H9 (cell line): ENCODE data around the gene CHST13. TPM values are rescaled to one million over a fixed set of nuclear protein-coding genes. Genes with fewer than 3 reads are reported as not detected.

Experiments
- DNase-seq: peaks from one replicate; pipeline ENCODE4 v3.0.0-alpha.2; 2017
- H2AFZ ChIP-seq: one replicate; pipeline ENCODE4 v1.6.1; 2013; ENCODE audit warnings: mild to moderate bottlenecking, low read length, control low read depth, moderate library complexity
- H2AK5ac ChIP-seq: 2 replicates; pipeline ENCODE4 v1.6.1; 2013; ENCODE audit warnings: low read length, control low read depth, mixed read lengths; ENCODE audit not compliant: insufficient read length
- H2BK120ac ChIP-seq: one replicate; pipeline ENCODE4 v1.6.1; 2013; ENCODE audit warnings: low read depth, mild to moderate bottlenecking, low read length, control low read depth, inconsistent platforms; ENCODE audit not compliant: poor library complexity, severe bottlenecking
- H2BK12ac ChIP-seq: 2 replicates; pipeline ENCODE4 v1.6.1; 2013; ENCODE audit warnings: low read length, control low read depth, mixed read lengths, low read depth; ENCODE audit not compliant: insufficient read length
- H2BK15ac ChIP-seq: 2 replicates; pipeline ENCODE4 v1.6.1; 2013; ENCODE audit warnings: low read depth, low read length, control low read depth
- H2BK20ac ChIP-seq: one replicate; pipeline ENCODE4 v1.6.1; 2013; ENCODE audit warnings: low read depth, mild to moderate bottlenecking, low read length, control low read depth, inconsistent platforms; ENCODE audit not compliant: poor library complexity, severe bottlenecking
- H2BK5ac ChIP-seq: 2 replicates; pipeline ENCODE4 v1.6.1; 2013; ENCODE audit warnings: low read length, control low read depth, mixed read lengths; ENCODE audit not compliant: insufficient read length
- H3K14ac ChIP-seq: 2 replicates; pipeline ENCODE4 v1.6.1; 2013; ENCODE audit warnings: low read length, control low read depth; ENCODE audit not compliant: insufficient read depth
- H3K18ac ChIP-seq: 2 replicates; pipeline ENCODE4 v1.6.1; 2013; ENCODE audit warnings: low read depth, mild to moderate bottlenecking, mixed read lengths, low read length, control low read depth; ENCODE audit not compliant: insufficient read length
- H3K23ac ChIP-seq: 2 replicates; pipeline ENCODE4 v1.6.1; 2013; ENCODE audit warnings: low read length, control low read depth, mixed read lengths, low read depth; ENCODE audit not compliant: insufficient read length
- H3K23me2 ChIP-seq: 2 replicates; pipeline ENCODE4 v1.6.1; 2013; ENCODE audit warnings: low read depth, mild to moderate bottlenecking, mixed read lengths, low read length, control low read depth; ENCODE audit not compliant: insufficient read length, poor library complexity, severe bottlenecking
- H3K27ac ChIP-seq: 2 replicates; pipeline ENCODE4 v1.5.1; 2013; ENCODE audit warnings: low read length, control low read depth, mixed read lengths, low read depth; ENCODE audit not compliant: insufficient read length
- H3K27me3 ChIP-seq: 2 replicates; pipeline ENCODE4 v1.6.1; 2013; ENCODE audit warnings: low read length, control low read depth, inconsistent platforms; ENCODE audit not compliant: insufficient read depth
- H3K4ac ChIP-seq: 2 replicates; pipeline ENCODE4 v1.6.1; 2013; ENCODE audit warnings: low read depth, mild to moderate bottlenecking, control low read depth, inconsistent platforms, low read length, moderate library complexity
- H3K4me1 ChIP-seq: 2 replicates; pipeline ENCODE4 v1.6.1; 2013; ENCODE audit warnings: low read length, control low read depth, inconsistent platforms; ENCODE audit not compliant: insufficient read depth
- H3K4me2 ChIP-seq: 2 replicates; pipeline ENCODE4 v1.6.1; 2013; ENCODE audit warnings: low read length, control low read depth, mixed read lengths; ENCODE audit not compliant: insufficient read length, insufficient read depth
- H3K56ac ChIP-seq: 2 replicates; pipeline ENCODE4 v1.6.1; 2013; ENCODE audit warnings: low read depth, mild to moderate bottlenecking, mixed read lengths, low read length, control low read depth; ENCODE audit not compliant: insufficient read length
- H3K79me1 ChIP-seq: 2 replicates; pipeline ENCODE4 v1.6.1; 2013; ENCODE audit warnings: low read depth, mild to moderate bottlenecking, moderate library complexity, low read length, control low read depth, inconsistent platforms; ENCODE audit not compliant: insufficient read depth, poor library complexity, severe bottlenecking
- H3K79me2 ChIP-seq: 2 replicates; pipeline ENCODE4 v1.6.1; 2013; ENCODE audit warnings: low read length, control low read depth, inconsistent platforms; ENCODE audit not compliant: insufficient read depth
- H3K9ac ChIP-seq: 2 replicates; pipeline ENCODE4 v1.6.1; 2013; ENCODE audit warnings: low read length, control low read depth, mixed read lengths; ENCODE audit not compliant: insufficient read length; ENCODE audit errors: extremely low read depth
- H3K9me3 ChIP-seq: one replicate; pipeline ENCODE4 v1.6.1; 2013; ENCODE audit warnings: low read depth, low read length, inconsistent platforms; ENCODE audit not compliant: control insufficient read depth
- H3T11ph ChIP-seq: one replicate; pipeline ENCODE4 v1.6.1; 2013; ENCODE audit warnings: mild to moderate bottlenecking, low read length, control low read depth, inconsistent platforms
- H4K20me1 ChIP-seq: one replicate; pipeline ENCODE4 v1.6.1; 2013; ENCODE audit not compliant: control insufficient read depth, insufficient read length, insufficient read depth
- H4K5ac ChIP-seq: 2 replicates; pipeline ENCODE4 v1.6.1; 2013; ENCODE audit warnings: low read depth, mild to moderate bottlenecking, mixed read lengths, low read length, control low read depth; ENCODE audit not compliant: insufficient read length
- H4K8ac ChIP-seq: replicated peaks from 2 replicates; pipeline ENCODE4 v1.6.1; 2013; ENCODE audit warnings: low read length, control low read depth, mixed read lengths, low read depth; ENCODE audit not compliant: insufficient read length
- H4K91ac ChIP-seq: 2 replicates; pipeline ENCODE4 v1.6.1; 2013; ENCODE audit warnings: low read depth, mild to moderate bottlenecking, moderate library complexity, mixed read lengths, low read length, control low read depth; ENCODE audit not compliant: insufficient read length
- H3K27ac Mint-ChIP-seq, 3 experiments: 2 replicates in 2 of 3; 3 replicates in 1 of 3; pipeline ENCODE4 v1.8.0; 2020 to 2021; ENCODE audit warnings: mixed read lengths in 3 of 3, mild to moderate bottlenecking in 1 of 3, moderate library complexity in 1 of 3
- H3K27me3 Mint-ChIP-seq: 2 replicates; pipeline ENCODE4 v1.8.0; 2021; ENCODE audit warnings: low read depth, mild to moderate bottlenecking, moderate library complexity, mixed read lengths
- H3K36me3 Mint-ChIP-seq, 3 experiments: 2 replicates in 2 of 3; 3 replicates in 1 of 3; pipeline ENCODE4 v1.8.0; 2020 to 2021; ENCODE audit warnings: low read depth in 3 of 3, mixed read lengths in 3 of 3; ENCODE audit not compliant: insufficient read depth in 1 of 3
- H3K4me1 Mint-ChIP-seq, 2 experiments: 2 replicates each; pipeline ENCODE4 v1.8.0; 2020; ENCODE audit warnings: mixed read lengths in 2 of 2
- H3K4me3 Mint-ChIP-seq, 2 experiments: 2 replicates in 1 of 2; 3 replicates in 1 of 2; pipeline ENCODE4 v1.8.0; 2020 to 2021; ENCODE audit warnings: mild to moderate bottlenecking in 2 of 2, mixed read lengths in 2 of 2, moderate library complexity in 1 of 2
- H3K9me3 Mint-ChIP-seq, 2 experiments: 2 replicates in 1 of 2; 3 replicates in 1 of 2; pipeline ENCODE4 v1.8.0; 2020; ENCODE audit warnings: mild to moderate bottlenecking in 2 of 2, mixed read lengths in 2 of 2, moderate library complexity in 1 of 2
- WGBS: extraction: QIAGEN DNeasy Blood & Tissue Kit; methylation state at CpG from one replicate; pipeline ENCODE4 v1.1.7; 2013; ENCODE audit warnings: missing lambda C conversion rate, low lambda C conversion rate, mixed read lengths; ENCODE audit not compliant: insufficient read length; ENCODE audit errors: extremely low coverage; 5-methylcytosine and 5-hydroxymethylcytosine counted together
- total RNA-seq: library from RNA; stranded (reverse); gene quantifications from 2 replicates; pipeline ENCODE4 v1.2.1, GENCODE V29; 2021
- TF ChIP-seq, protein P1 (sequence below): fragments of 200-600 bp; sonication (generic); conservative IDR thresholded peaks from 3 replicates; pipeline ENCODE4 v1.8.0; 2021; ENCODE audit warnings: antibody characterized with exemption, mild to moderate bottlenecking

The CHST13 gene
- total RNA-seq, 1 experiment from 2014 or later = 0.85 TPM

DNA sequence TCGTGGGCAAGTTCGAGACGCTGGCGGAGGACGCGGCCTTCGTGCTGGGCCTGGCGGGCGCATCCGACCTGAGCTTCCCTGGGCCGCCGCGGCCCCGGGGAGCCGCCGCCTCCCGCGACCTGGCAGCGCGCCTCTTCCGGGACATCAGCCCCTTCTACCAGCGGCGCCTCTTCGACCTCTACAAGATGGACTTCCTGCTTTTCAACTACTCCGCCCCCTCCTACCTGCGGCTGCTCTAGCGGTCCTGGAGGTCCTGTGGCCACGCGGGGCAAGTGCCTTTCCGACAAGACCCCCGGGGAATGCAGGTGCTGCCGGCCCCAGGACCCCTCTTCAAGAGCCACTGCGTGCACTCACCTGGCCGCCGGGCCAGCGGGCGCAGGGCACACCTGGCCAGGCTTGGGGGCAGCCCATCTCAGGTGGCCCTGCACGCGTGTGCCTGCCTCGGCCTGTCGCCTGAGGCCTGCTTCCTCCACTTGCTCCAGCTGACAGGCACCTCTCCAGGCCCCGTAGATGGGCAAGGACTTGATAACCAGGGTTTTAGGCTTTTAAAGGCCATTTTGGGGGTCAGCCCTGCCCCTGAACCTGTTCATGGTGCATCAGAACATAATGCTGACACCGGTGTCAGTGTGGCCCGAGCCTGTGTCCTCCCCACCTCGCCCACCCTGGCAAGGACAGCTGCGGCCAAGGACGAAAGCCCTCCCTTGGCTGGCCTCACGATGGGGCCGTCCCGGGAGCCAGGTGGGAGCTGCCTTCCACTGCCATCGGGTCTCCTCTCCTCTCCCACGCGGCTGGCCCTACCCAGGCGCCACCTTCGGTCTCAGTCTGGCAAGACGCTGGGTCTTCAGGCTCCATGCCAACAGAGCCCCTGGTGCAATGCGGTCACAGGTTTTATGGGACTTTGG lies 18.6 kb downstream of the CHST13 start:
- Histone ChIP-seq H2BK15ac (no peak overlapping the region), H3K9me3 (no peaks in the 10 kb centered on the region), H4K5ac (no peak overlapping the region), H3K4me1 (no peaks in the 10 kb centered on the region), H3T11ph (no peak overlapping the region), H2BK120ac (no peak overlapping the region), H2BK5ac (no peak overlapping the region), H3K56ac (no peak overlapping the region), H3K4ac (no peak overlapping the region), H4K20me1 (peaks cover 3% of the 10 kb centered on the region), H3K14ac (no peak overlapping the region), H2BK20ac (no peak overlapping the region), H3K27ac (no peak overlapping the region), H3K79me2 (no peaks in the 10 kb centered on the region), H3K9ac (no peak overlapping the region), H4K8ac (no peak overlapping the region), H2BK12ac (no peak overlapping the region), H2AFZ (no peak overlapping the region), H3K18ac (no peak overlapping the region), H3K4me2 (no peak overlapping the region), H3K27me3 (no peaks in the 10 kb centered on the region), H3K79me1 (no peaks in the 10 kb centered on the region), H2AK5ac (no peak overlapping the region), H3K23me2 (no peaks in the 10 kb centered on the region), H3K23ac (no peak overlapping the region), H4K91ac (no peak overlapping the region)
- Mint-ChIP-seq H3K9me3 (no peaks in the 10 kb centered on the region), H3K36me3 (peaks cover 0 to 3% (median 0%) of the 10 kb centered on the region in 3 experiments; a peak in 2 of 7 replicates), H3K4me1 (peaks cover 4 to 16% of the 10 kb centered on the region in 2 experiments), H3K4me3 (no peak overlapping the region), H3K27me3 (peaks cover 9% of the 10 kb centered on the region), H3K27ac (no peak overlapping the region)
- TF ChIP-seq, protein P1, sequence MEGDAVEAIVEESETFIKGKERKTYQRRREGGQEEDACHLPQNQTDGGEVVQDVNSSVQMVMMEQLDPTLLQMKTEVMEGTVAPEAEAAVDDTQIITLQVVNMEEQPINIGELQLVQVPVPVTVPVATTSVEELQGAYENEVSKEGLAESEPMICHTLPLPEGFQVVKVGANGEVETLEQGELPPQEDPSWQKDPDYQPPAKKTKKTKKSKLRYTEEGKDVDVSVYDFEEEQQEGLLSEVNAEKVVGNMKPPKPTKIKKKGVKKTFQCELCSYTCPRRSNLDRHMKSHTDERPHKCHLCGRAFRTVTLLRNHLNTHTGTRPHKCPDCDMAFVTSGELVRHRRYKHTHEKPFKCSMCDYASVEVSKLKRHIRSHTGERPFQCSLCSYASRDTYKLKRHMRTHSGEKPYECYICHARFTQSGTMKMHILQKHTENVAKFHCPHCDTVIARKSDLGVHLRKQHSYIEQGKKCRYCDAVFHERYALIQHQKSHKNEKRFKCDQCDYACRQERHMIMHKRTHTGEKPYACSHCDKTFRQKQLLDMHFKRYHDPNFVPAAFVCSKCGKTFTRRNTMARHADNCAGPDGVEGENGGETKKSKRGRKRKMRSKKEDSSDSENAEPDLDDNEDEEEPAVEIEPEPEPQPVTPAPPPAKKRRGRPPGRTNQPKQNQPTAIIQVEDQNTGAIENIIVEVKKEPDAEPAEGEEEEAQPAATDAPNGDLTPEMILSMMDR = no peak
- WGBS = no CpG with 5 or more reads among the region's 57 CpGs
- DNase-seq = peak; percentile 46
